ENCODE measurements around the gene MDM2.

MDM2 gene

GRCh38 chr12:68807576-68808387 lies at the start of gene MDM2:
MDM2 (plus strand) TSS chr12:68808177; CDS start chr12:68808478, 301 bp downstream.
- peak; percentile 94 for DNase-seq (ENCODE audit: low read depth in 2 of 2)

GRCh38 chr12:68759852-68760251 lies 48.1 kb upstream of the MDM2 start:
- DNase-seq (ENCODE audit: low read depth in 2 of 2) = no peak

GRCh38 chr12:68760806-68761441 lies 47.1 kb upstream of the MDM2 start:
- DNase-seq (ENCODE audit: low read depth in 2 of 2) = no peak

- no peak for DNase-seq (ENCODE audit: low read depth in 2 of 2)
Observed at GRCh38 chr12:68761442-68761812, 46.5 kb upstream of the MDM2 start.

- no peak for DNase-seq (ENCODE audit: low read depth in 2 of 2)
Observed at GRCh38 chr12:68761901-68762630, 45.9 kb upstream of the MDM2 start.

GRCh38 chr12:68762691-68763090 lies 45.3 kb upstream of the MDM2 start:
- no peak for DNase-seq (ENCODE audit: low read depth in 2 of 2)

GRCh38 chr12:68765696-68766095 lies 42.3 kb upstream of the MDM2 start:
- no peak for DNase-seq (ENCODE audit: low read depth in 2 of 2)

GRCh38 chr12:68766646-68767045 lies 41.3 kb upstream of the MDM2 start:
- DNase-seq (ENCODE audit: low read depth in 2 of 2) = no peak

GRCh38 chr12:68767191-68767590 lies 40.8 kb upstream of the MDM2 start:
- DNase-seq (ENCODE audit: low read depth in 2 of 2) = no peak

- DNase-seq (ENCODE audit: low read depth in 2 of 2) = no peak
Observed at GRCh38 chr12:68768431-68768939, 39.5 kb upstream of the MDM2 start.

- DNase-seq (ENCODE audit: low read depth in 2 of 2) = no peak
Observed at GRCh38 chr12:68769941-68770340, 38.0 kb upstream of the MDM2 start.

GRCh38 chr12:68771223-68771925 lies 36.6 kb upstream of the MDM2 start:
- DNase-seq (ENCODE audit: low read depth in 2 of 2) = no peak

GRCh38 chr12:68772714-68773113 lies 35.3 kb upstream of the MDM2 start:
- DNase-seq (ENCODE audit: low read depth in 2 of 2) = no peak

- no peak for DNase-seq (ENCODE audit: low read depth in 2 of 2)
Observed at GRCh38 chr12:68773582-68773981, 34.4 kb upstream of the MDM2 start.

- no peak for DNase-seq (ENCODE audit: low read depth in 2 of 2)
Observed at GRCh38 chr12:68775121-68775630, 32.8 kb upstream of the MDM2 start.

- DNase-seq (ENCODE audit: low read depth in 2 of 2) = no peak
Observed at GRCh38 chr12:68776976-68777610, 30.9 kb upstream of the MDM2 start.

- DNase-seq (ENCODE audit: low read depth in 2 of 2) = no peak
Observed at GRCh38 chr12:68779280-68779679, 28.7 kb upstream of the MDM2 start.

GRCh38 chr12:68780731-68781130 lies 27.2 kb upstream of the MDM2 start:
- no peak for DNase-seq (ENCODE audit: low read depth in 2 of 2)

- no peak for DNase-seq (ENCODE audit: low read depth in 2 of 2)
Observed at GRCh38 chr12:68781728-68782127, 26.2 kb upstream of the MDM2 start.

- DNase-seq (ENCODE audit: low read depth in 2 of 2) = no peak
Observed at GRCh38 chr12:68784015-68784414, 24.0 kb upstream of the MDM2 start.

- no peak for DNase-seq (ENCODE audit: low read depth in 2 of 2)
Observed at GRCh38 chr12:68785358-68785757, 22.6 kb upstream of the MDM2 start.

All from stimulated activated CD8-positive, alpha-beta memory T cell treated with anti-CD3 and anti-CD28 coated beads, Interleukin-7, amount 100 ng/mL, for 1 hour (primary cell).